Small intestine (tissue), 7 donors: ENCODE results near the gene USP54. TPM values are rescaled to one million over a fixed set of nuclear protein-coding genes. Genes with fewer than 3 reads are reported as not detected.

ENCODE experiments used
- DNase-seq, 2 donors: peaks; one replicate each; pipeline versions ENCODE4 v3.0.0 to v3.0.0-alpha.2; 2013
- FAIRE-seq: peaks from 2 replicates; lab custom pipeline; 2012; peaks lifted over from hg19 to GRCh38; lab: Jason Lieb, UNC
- H3K27ac ChIP-seq, 3 donors: one replicate each; pipeline ENCODE4 v1.5.1; 2013; ENCODE audit warnings: low read length in 2 of 3, mild to moderate bottlenecking in 2 of 3, control low read depth in 1 of 3, inconsistent platforms in 1 of 3, low read depth in 1 of 3, moderate library complexity in 1 of 3
- H3K27me3 ChIP-seq, 3 donors: one replicate each; pipeline ENCODE4 v1.6.1; 2013; ENCODE audit warnings: low read length in 3 of 3, inconsistent platforms in 1 of 3; ENCODE audit not compliant: control insufficient read depth in 3 of 3, insufficient read depth in 3 of 3
- H3K36me3 ChIP-seq, 3 donors: one replicate each; pipeline ENCODE4 v1.6.1; 2013; ENCODE audit warnings: low read length in 3 of 3, inconsistent platforms in 1 of 3, low read depth in 1 of 3, mild to moderate bottlenecking in 1 of 3, moderate library complexity in 1 of 3; ENCODE audit not compliant: control insufficient read depth in 3 of 3, insufficient read depth in 2 of 3
- H3K4me1 ChIP-seq, 3 donors: one replicate each; pipeline ENCODE4 v1.6.1; 2013; ENCODE audit warnings: low read length in 2 of 3, inconsistent platforms in 1 of 3, low read depth in 1 of 3, mild to moderate bottlenecking in 1 of 3, moderate library complexity in 1 of 3; ENCODE audit not compliant: control insufficient read depth in 3 of 3, insufficient read depth in 2 of 3
- H3K4me3 ChIP-seq, 3 donors: one replicate each; pipeline ENCODE4 v1.5.1; 2013; ENCODE audit warnings: low read length in 3 of 3, control low read depth in 1 of 3, inconsistent platforms in 1 of 3, low read depth in 1 of 3, mild to moderate bottlenecking in 1 of 3, moderate library complexity in 1 of 3
- H3K9me3 ChIP-seq, 2 donors: one replicate each; pipeline ENCODE4 v1.6.1; 2013; ENCODE audit warnings: low read depth in 1 of 2, low read length in 1 of 2; ENCODE audit not compliant: control insufficient read depth in 2 of 2, insufficient read depth in 1 of 2
- WGBS, 3 donors: extraction: QIAGEN DNeasy Blood & Tissue Kit; methylation state at CpG; one replicate each; pipeline ENCODE4 v1.1.7; 2013; 5-methylcytosine and 5-hydroxymethylcytosine counted together
- polyA plus RNA-seq, 4 donors: library from polyadenylated mRNA; stranded (reverse) in 3 of 4; unstranded in 1 of 4; fragments of 200-250 nt in 3 of 4; fragments of 120-200 nt in 1 of 4; gene quantifications; one replicate each; pipeline versions ENCODE4 v1.2.1 to v1.2.3, GENCODE V29; 2013
- donor health status: healthy with polysubstance abuse.
- donor health status: control.
- donor health status: control.
- donor health status: Bipolar disorder and iron deficiency.
- donor health status: healthy.

The USP54 gene
- polyA plus RNA-seq, 4 donors: 2.4 to 44.8 (median 9.3) TPM

DNA sequence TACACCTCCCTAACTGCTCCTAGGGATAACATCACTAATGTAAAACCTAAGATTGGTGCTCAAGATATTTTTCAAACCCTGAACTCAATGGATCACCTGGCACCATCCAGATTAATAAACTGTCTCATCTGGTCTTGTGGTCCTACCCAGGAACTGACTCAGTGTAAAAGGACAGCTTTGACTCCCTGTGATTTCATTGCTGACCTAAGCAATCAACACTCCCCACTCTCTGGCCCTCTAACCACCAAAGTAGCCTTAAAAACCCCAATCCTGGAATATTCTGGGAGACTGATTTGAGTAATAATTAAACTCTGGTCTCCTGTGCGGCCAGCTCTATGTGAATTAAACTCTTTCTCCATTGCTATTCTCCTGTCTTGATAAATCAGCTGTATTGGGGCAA, 6.2 kb upstream of the USP54 start:
- Histone ChIP-seq H3K4me1 (peaks cover 0 to 21% (median 4%) of the 10 kb centered on the region in 3 donors), H3K27me3 (no peaks in the 10 kb centered on the region), H3K27ac (no peak overlapping the region), H3K9me3 (no peaks in the 10 kb centered on the region), H3K36me3 (peaks cover 0 to 3% (median 0%) of the 10 kb centered on the region in 3 donors), H3K4me3 (no peak overlapping the region)
- DNase-seq (no peak), FAIRE-seq (no peak)
- WGBS, 3 donors: 98 to 100% (median 100%) methylated on average over 1 of the region's 1 CpG

DNA sequence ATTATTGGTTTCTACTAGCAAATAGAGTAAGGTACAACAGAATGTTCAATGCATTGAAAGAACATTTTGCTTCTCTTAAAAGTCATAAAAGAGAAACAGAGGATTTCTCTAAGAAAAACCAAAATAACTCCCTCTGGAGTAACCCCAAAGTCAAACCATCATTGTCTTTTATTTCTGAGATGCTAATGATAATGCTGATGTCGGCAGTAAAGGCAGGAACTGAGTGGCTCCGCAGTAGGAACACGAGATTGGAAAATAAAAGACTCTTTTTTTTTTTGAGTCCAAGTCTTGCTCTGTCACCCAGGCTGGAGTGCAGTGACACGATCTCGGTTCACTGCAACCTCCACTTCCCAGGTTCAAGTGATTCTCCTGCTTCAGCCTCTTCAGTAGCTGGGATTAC, 2.7 kb upstream of the USP54 start:
- Histone ChIP-seq H3K4me3 (no peak overlapping the region), H3K27ac (peak overlapping the region in 1 of 3 donors; percentile 95), H3K4me1 (peaks cover 6 to 19% (median 8%) of the 10 kb centered on the region in 3 donors), H3K36me3 (peaks cover 0 to 2% (median 0%) of the 10 kb centered on the region in 3 donors), H3K27me3 (no peaks in the 10 kb centered on the region), H3K9me3 (no peaks in the 10 kb centered on the region)
- WGBS, 3 donors: 85 to 93% (median 89%) methylated on average over 5 of the region's 5 CpGs
- DNase-seq: no peak
- FAIRE-seq: no peak

DNA sequence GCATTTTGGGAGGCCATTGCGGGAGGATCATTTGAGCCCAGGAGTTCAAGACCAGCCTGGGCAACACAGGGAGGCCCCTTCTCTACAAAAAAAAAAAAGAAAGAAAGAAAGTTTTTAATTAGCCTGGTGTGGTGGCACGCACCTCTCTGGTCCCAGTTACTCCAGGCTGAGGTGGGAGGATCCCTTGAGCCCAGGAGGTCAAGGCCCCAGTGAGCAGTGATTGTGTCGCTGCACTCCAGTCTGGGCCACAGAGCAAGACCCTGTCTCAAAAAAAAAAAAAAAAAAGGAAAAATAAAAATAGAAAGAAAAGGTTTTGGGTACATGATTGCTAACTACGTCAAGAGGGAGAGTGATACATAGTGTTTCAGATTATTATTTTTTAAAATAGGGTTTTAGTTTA, 2.0 kb upstream of the USP54 start:
- peaks cover 6 to 20% (median 8%) of the 10 kb centered on the region in 3 donors for H3K4me1 ChIP-seq
- no peaks in the 10 kb centered on the region for H3K27me3 ChIP-seq
- H3K4me3 ChIP-seq: no peak overlapping the region
- DNase-seq: no peak
- 92 to 100% (median 97%) methylated on average over 4 of the region's 4 CpGs for WGBS, 3 donors
- no peaks in the 10 kb centered on the region for H3K9me3 ChIP-seq
- H3K27ac ChIP-seq: peak overlapping the region in 1 of 3 donors; percentile 95
- H3K36me3 ChIP-seq: no peaks in the 10 kb centered on the region
- no peak for FAIRE-seq

DNA sequence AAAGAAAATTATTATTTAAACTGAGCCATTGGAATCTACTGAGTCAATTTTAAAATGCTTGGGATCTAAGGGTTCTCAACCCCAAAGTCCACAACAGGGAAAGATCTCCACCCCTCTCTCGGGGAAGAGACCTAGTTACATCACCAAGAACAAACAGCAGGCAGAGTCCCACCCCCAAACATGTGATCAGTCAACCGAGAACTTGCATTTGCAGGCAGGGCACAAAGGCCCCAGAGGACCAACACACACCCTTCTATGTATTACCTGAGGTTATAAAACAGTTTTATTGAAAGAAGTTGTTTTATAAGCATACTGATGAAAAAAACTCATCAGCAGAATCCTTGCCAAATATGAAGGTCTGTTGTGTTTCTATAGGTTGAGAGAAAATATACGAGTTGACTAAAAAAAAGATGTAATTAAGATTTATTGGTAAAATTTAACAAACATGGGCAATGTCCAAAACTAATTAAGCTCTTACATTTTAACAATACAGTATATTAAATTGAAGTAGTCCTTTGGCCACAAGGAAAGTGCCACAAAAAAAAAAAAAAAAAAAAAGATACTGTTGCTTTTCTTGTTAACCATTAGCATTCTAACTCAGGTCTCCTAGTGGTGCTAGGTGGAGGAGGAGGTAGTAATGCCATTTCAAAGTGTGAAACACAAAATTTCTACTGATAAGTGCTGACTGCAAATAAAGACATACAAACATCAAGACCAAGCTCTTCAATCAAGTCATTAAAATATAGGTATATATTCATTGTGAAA, 975 bp upstream of the USP54 start:
- FAIRE-seq: no peak
- Histone ChIP-seq H3K36me3 (no peaks in the 10 kb centered on the region), H3K4me3 (no peak overlapping the region), H3K27ac (peak overlapping the region; percentile 9 to 95 (median 80)), H3K27me3 (no peaks in the 10 kb centered on the region), H3K9me3 (no peaks in the 10 kb centered on the region), H3K4me1 (peaks cover 6 to 28% (median 8%) of the 10 kb centered on the region in 3 donors)
- 10 to 25% (median 15%) methylated on average over 3 of the region's 3 CpGs for WGBS, 3 donors
- DNase-seq: peak; percentile 93 to 95

DNA sequence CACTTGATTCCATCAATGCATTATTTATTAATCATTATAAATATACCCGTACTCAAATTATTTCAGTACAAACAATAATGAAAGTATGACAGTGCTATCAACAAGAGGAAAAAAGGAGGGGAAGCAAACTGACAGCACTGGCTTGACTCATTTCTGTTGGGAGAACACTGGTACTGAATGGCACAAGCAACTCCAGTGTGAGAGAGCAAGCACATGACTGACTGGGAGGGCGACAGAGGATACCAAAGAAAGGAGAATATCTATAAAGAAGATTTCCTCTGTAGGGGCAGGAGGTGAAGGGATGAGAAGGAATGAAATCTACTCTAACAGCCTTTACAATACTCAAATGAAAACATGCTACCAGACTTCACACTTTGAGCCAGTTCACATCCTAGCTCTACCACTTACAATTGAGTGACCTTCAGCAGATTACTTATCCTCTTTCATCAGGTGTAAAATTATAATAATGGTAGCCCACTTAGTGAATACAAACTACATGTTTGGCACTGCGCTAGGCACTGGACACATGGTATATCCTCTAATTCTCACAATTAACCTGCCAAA, 1.5 kb downstream of the USP54 start:
- Histone ChIP-seq H3K4me3 (no peak overlapping the region), H3K27me3 (no peaks in the 10 kb centered on the region), H3K27ac (peak overlapping the region in 2 of 3 donors; percentile 32 to 95), H3K36me3 (no peaks in the 10 kb centered on the region), H3K4me1 (peaks cover 8 to 45% (median 8%) of the 10 kb centered on the region in 3 donors), H3K9me3 (peaks cover 0 to 4% of the 10 kb centered on the region in 2 donors)
- DNase-seq: peak; percentile 43 to 61
- WGBS, 3 donors: 61 to 72% (median 68%) methylated on average over 3 of the region's 3 CpGs
- no peak for FAIRE-seq

DNA sequence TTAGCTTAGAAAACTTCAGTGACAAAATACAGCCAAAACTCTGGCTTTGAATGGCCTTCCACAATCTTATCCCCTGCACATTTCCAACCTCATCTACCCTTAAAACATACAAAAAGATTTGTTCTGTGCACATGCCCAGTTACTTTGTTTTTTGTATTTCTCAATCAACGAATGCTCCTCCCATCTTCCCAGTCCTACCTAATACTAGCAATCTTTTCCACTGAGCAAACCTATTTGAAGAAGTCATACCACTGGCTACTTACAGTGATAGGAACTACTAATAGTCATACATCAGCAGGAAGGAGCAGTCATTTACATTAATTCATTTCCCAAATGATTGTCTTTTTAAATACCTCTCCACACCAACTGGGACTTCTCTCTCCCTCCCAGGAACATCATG, 2.5 kb downstream of the USP54 start:
- H3K4me1 ChIP-seq: peaks cover 8 to 48% (median 8%) of the 10 kb centered on the region in 3 donors
- 74 to 93% (median 83%) methylated on average over 1 of the region's 1 CpG for WGBS, 3 donors
- peak overlapping the region in 1 of 3 donors; percentile 95 for H3K27ac ChIP-seq
- no peak overlapping the region for H3K4me3 ChIP-seq
- no peaks in the 10 kb centered on the region for H3K36me3 ChIP-seq
- DNase-seq (no peak), FAIRE-seq (no peak)
- peaks cover 0 to 4% of the 10 kb centered on the region in 2 donors for H3K9me3 ChIP-seq
- no peaks in the 10 kb centered on the region for H3K27me3 ChIP-seq

DNA sequence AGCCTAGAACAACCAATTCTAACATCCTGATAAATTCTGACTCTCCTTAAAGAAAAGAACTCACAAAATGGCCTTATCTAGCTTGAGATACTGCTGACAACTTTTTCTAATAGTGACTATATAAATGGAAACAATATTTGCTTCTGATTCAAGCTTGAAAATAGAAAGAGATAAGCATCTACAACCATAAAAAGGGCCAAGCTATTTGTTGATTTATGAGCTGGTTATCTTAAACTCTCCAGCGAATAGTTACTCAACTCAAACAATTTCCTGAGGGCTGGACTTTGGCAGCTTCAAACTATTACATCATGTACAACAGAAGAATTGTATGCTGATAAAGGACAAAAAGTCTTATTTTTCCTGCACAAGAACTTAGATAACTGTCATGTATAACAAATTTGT, 4.6 kb downstream of the USP54 start:
- FAIRE-seq: peak; percentile 88
- H3K9me3 ChIP-seq: peaks cover 0 to 4% of the 10 kb centered on the region in 2 donors
- no peaks in the 10 kb centered on the region for H3K27me3 ChIP-seq
- no peak overlapping the region for H3K4me3 ChIP-seq
- 10 to 20% (median 18%) methylated on average over 1 of the region's 1 CpG for WGBS, 3 donors
- peaks cover 4 to 44% (median 8%) of the 10 kb centered on the region in 3 donors for H3K4me1 ChIP-seq
- DNase-seq: peak; percentile 89 to 93
- peak overlapping the region in 1 of 3 donors; percentile 71 for H3K27ac ChIP-seq
- H3K36me3 ChIP-seq: peaks cover 0 to 2% (median 0%) of the 10 kb centered on the region in 3 donors

DNA sequence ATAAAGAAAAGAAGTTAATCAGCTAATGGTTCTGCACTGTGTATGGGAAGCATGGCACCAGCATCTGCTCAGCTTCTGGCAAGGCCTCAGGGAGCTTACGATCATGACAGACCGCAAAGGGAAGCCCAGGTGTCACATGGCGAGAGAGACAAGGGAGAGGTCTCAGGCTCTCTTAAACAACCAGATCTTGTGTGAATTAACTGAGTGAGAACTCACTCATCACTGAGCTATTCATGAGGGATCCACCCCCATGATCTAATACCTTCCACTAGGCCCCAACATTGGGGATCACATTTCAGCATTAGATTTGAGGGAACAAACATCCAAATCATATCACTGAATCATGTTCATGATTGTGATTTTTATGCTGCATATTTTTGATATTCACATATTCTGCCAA, 5.8 kb downstream of the USP54 start:
- FAIRE-seq: no peak
- H3K9me3 ChIP-seq: peaks cover 0 to 4% of the 10 kb centered on the region in 2 donors
- H3K4me1 ChIP-seq: peaks cover 4 to 44% (median 8%) of the 10 kb centered on the region in 3 donors
- 97 to 100% (median 99%) methylated on average over 3 of the region's 3 CpGs for WGBS, 3 donors
- H3K4me3 ChIP-seq: no peak overlapping the region
- H3K36me3 ChIP-seq: peaks cover 0 to 2% (median 0%) of the 10 kb centered on the region in 3 donors
- no peaks in the 10 kb centered on the region for H3K27me3 ChIP-seq
- H3K27ac ChIP-seq: peak overlapping the region in 1 of 3 donors; percentile 26
- no peak for DNase-seq
